Hepatocyte (in vitro differentiated cells): ENCODE measurements around the gene MDGA2. TPM values are rescaled to one million over a fixed set of nuclear protein-coding genes. Genes with fewer than 3 reads are reported as not detected.
"Not testable (repeated sequence)": the region's sequence is repeated elsewhere in the genome, so short reads cannot be mapped to it uniquely, and the experiment has no call there.

Experiments
- DNase-seq: peaks from one replicate; pipeline ENCODE4 v3.0.0-alpha.2; 2016; ENCODE audit warnings: low spot score
- H2AFZ ChIP-seq: fragments of 200-600 bp; sonication (generic); 2 replicates; pipeline ENCODE4 v1.6.0; 2016; ENCODE audit warnings: antibody characterized with exemption, mild to moderate bottlenecking
- H3K27ac ChIP-seq: fragments of 200-600 bp; sonication (generic); 2 replicates; pipeline ENCODE4 v1.5.1; 2016; ENCODE audit warnings: mild to moderate bottlenecking
- H3K27me3 ChIP-seq: fragments of 200-600 bp; sonication (generic); 2 replicates; pipeline ENCODE4 v1.6.1; 2016
- H3K36me3 ChIP-seq: fragments of 200-600 bp; sonication (generic); replicated peaks from 2 replicates; pipeline ENCODE4 v1.5.1; 2016; ENCODE audit warnings: low read depth; ENCODE audit not compliant: insufficient read depth
- H3K4me1 ChIP-seq: fragments of 200-600 bp; sonication (generic); 2 replicates; pipeline ENCODE4 v1.5.1; 2016; ENCODE audit warnings: mild to moderate bottlenecking, moderate library complexity; ENCODE audit not compliant: insufficient read depth
- H3K4me2 ChIP-seq: fragments of 200-600 bp; sonication (generic); 2 replicates; pipeline ENCODE4 v1.6.0; 2016
- H3K4me3 ChIP-seq: fragments of 200-600 bp; sonication (generic); 2 replicates; pipeline ENCODE4 v1.5.1; 2016; ENCODE audit warnings: mild to moderate bottlenecking
- H3K79me2 ChIP-seq: fragments of 200-600 bp; sonication (generic); 2 replicates; pipeline ENCODE4 v1.6.0; 2017; ENCODE audit warnings: mild to moderate bottlenecking
- H3K9me2 ChIP-seq: fragments of 200-600 bp; sonication (generic); replicated peaks from 2 replicates; pipeline ENCODE4 v1.6.0; 2017; ENCODE audit warnings: mild to moderate bottlenecking; ENCODE audit not compliant: insufficient read depth
- H3K9me3 ChIP-seq: fragments of 200-600 bp; sonication (generic); 2 replicates; pipeline ENCODE4 v1.5.1; 2016; ENCODE audit warnings: low read depth, mild to moderate bottlenecking
- H4K20me1 ChIP-seq: fragments of 200-600 bp; sonication (generic); 2 replicates; pipeline ENCODE4 v1.6.0; 2016; ENCODE audit warnings: mild to moderate bottlenecking; ENCODE audit not compliant: insufficient read depth, poor library complexity, severe bottlenecking
- CTCF ChIP-seq: fragments of 200-600 bp; sonication (generic); IDR thresholded peaks from 2 replicates; pipeline ENCODE4 v1.5.1; 2016; ENCODE audit warnings: antibody characterized with exemption, mild to moderate bottlenecking; ENCODE audit not compliant: poor library complexity
- EZH2 ChIP-seq: fragments of 200-600 bp; sonication (generic); IDR thresholded peaks from 2 replicates; pipeline ENCODE4 v1.6.1; 2016; ENCODE audit warnings: antibody characterized with exemption, mild to moderate bottlenecking, borderline replicate concordance
- EZH2phosphoT487 ChIP-seq: fragments of 200-600 bp; sonication (generic); IDR thresholded peaks from one replicate; pipeline ENCODE4 v1.6.1; 2018; ENCODE audit warnings: antibody characterized with exemption, mild to moderate bottlenecking, low read depth, moderate library complexity; ENCODE audit not compliant: unreplicated experiment, severe bottlenecking
- WGBS: methylation state at CpG from one replicate; pipeline ENCODE4 v1.1.6; 2016; ENCODE audit warnings: low lambda C conversion rate; ENCODE audit errors: missing lambda C conversion rate; 5-methylcytosine and 5-hydroxymethylcytosine counted together
- polyA plus RNA-seq: library from polyadenylated mRNA; unstranded; fragments of >200 nt; fragmentation: Nextera tagmentation; extraction: Ambion mirVana; gene quantifications from 2 replicates; pipeline ENCODE4 v1.2.1, GENCODE V29; 2016
- total RNA-seq: library from RNA; depleted of rRNA; stranded (reverse); fragments of >200 nt; gene quantifications from 2 replicates; pipeline ENCODE4 v1.2.3, GENCODE V29; 2014

MDGA2 gene
- total and polyA plus RNA-seq, 2 experiments from 2014 or later = 0.51 to 0.70 TPM

GRCh38 chr14:47186486-47186885 lies 488.9 kb downstream of the MDGA2 start:
- H3K36me3 ChIP-seq = no peaks in the 10 kb centered on the region
- no peaks in the 10 kb centered on the region for H3K9me3 ChIP-seq
- no peaks in the 10 kb centered on the region for H3K4me1 ChIP-seq
- no peak overlapping the region for H3K27ac ChIP-seq
- no peaks in the 10 kb centered on the region for H3K79me2 ChIP-seq
- 55% methylated on average over 2 of the region's 2 CpGs for WGBS
- no peaks in the 10 kb centered on the region for H4K20me1 ChIP-seq
- no peak overlapping the region for H3K4me2 ChIP-seq
- no peaks in the 10 kb centered on the region for H3K27me3 ChIP-seq
- no peak for DNase-seq
- no peak for TF ChIP-seq EZH2phosphoT487
- no peak overlapping the region for H3K4me3 ChIP-seq
- no peaks in the 10 kb centered on the region for H3K9me2 ChIP-seq
- no peak overlapping the region for H2AFZ ChIP-seq

- DNase-seq = no peak
- WGBS = 100% methylated on average over 1 of the region's 1 CpG
Observed at GRCh38 chr14:47179906-47180305, 495.5 kb downstream of the MDGA2 start.

GRCh38 chr14:47171896-47172295 lies 503.5 kb downstream of the MDGA2 start:
- H3K79me2 ChIP-seq, H3K36me3 ChIP-seq, H2AFZ ChIP-seq, H3K27ac ChIP-seq, H3K4me1 ChIP-seq, H4K20me1 ChIP-seq, DNase-seq, H3K4me3 ChIP-seq, H3K27me3 ChIP-seq, H3K4me2 ChIP-seq, H3K9me3 ChIP-seq, H3K9me2 ChIP-seq: not testable (repeated sequence)
- WGBS = 94% methylated on average over 10 of the region's 10 CpGs

More at GRCh38 chr14:47179906-47180305, 495.5 kb downstream of the MDGA2 start:
- H4K20me1 ChIP-seq = no peaks in the 10 kb centered on the region
- no peaks in the 10 kb centered on the region for H3K79me2 ChIP-seq
- H3K4me3 ChIP-seq = no peak overlapping the region
- no peaks in the 10 kb centered on the region for H3K27me3 ChIP-seq
- no peaks in the 10 kb centered on the region for H3K36me3 ChIP-seq
- H3K9me3 ChIP-seq = no peaks in the 10 kb centered on the region
- no peak for TF ChIP-seq EZH2
- TF ChIP-seq EZH2phosphoT487 = no peak
- no peak for TF ChIP-seq CTCF
- no peak overlapping the region for H3K4me2 ChIP-seq
- no peaks in the 10 kb centered on the region for H3K4me1 ChIP-seq
- no peaks in the 10 kb centered on the region for H3K9me2 ChIP-seq
- H2AFZ ChIP-seq = no peak overlapping the region
- no peak overlapping the region for H3K27ac ChIP-seq

- Histone ChIP-seq H3K4me2 (no peak overlapping the region), H4K20me1 (no peaks in the 10 kb centered on the region), H3K27ac (no peak overlapping the region), H3K36me3 (no peaks in the 10 kb centered on the region), H2AFZ (no peak overlapping the region), H3K9me3 (no peaks in the 10 kb centered on the region), H3K4me1 (no peaks in the 10 kb centered on the region), H3K79me2 (no peaks in the 10 kb centered on the region), H3K4me3 (no peak overlapping the region), H3K27me3 (no peaks in the 10 kb centered on the region), H3K9me2 (no peaks in the 10 kb centered on the region)
- DNase-seq = no peak
- 90% methylated on average over 1 of the region's 1 CpG for WGBS
- TF ChIP-seq EZH2 (no peak), CTCF (no peak), EZH2phosphoT487 (no peak)
Observed at GRCh38 chr14:47167402-47167801, 508.0 kb downstream of the MDGA2 start.
